NCI-H82 treated with DMSO at 0.1 percent for 48 hours (cell line): ENCODE results near the gene RAD52.
"Not testable (repeated sequence)": the region's sequence is repeated elsewhere in the genome, so short reads cannot be mapped to it uniquely, and the experiment has no call there.

Source experiments
- DNase-seq: peaks from one replicate; lab custom pipeline; 2025; ENCODE audit not compliant: unreplicated experiment; lab: John Stamatoyannopoulos, UW

The RAD52 gene

DNA sequence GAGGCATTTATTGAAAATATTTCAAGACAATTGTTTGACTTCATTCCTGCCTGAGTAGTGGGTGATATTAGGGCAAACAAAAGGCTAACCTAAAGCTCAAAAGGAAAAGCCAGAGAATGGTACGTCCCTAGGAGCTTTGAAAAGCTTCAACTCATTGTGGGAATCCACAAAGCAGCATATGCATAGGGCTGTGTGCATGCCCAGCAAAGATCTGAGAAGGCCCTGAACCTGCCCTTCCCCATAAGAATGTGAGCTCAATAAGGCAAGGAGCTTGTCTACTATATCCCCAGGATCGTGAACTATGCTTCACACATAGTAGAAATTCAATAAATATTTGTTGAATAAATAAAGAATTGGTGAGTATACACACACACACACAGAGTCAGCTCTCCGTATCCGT, 19.1 kb upstream of the RAD52 start:
- no peak for DNase-seq

DNA sequence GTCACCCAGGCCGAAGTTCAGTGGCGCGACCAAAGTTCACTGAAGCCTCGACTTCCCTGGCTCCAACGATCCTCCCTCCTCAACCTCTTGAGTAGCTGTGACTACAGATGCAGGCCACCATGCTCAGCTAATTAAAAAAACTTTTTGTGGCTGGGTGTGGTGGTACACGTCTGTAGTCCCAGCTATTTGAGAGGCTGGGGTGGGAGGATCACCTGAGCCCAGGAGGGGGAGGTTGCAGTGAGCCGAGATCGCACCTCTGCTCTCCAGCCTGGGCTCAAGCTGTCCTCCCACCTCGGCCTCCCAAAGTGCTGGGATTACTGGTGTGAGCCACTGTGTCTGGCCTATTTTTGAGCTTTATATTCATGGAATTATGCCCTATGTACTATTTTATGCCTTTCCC, 18.1 kb upstream of the RAD52 start:
- DNase-seq, result no peak

DNA sequence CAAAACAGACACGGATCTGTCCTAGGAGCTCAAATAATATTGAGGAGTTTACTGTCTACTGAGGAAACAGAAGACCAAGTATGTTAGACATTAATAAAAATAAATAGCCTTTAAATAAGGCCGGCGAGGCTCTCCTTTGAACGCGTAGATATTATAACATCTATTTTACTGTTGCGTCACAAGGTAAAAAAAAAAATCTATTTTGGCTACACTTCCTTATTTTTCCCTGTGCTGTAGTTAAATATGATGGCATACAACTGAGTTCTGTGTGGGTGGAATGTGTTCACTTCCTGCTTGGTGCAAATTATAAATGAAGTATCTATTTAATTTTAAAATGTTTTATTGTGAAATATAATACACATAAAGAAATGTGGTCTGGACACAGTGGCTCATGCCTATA, 17.2 kb upstream of the RAD52 start:
- DNase-seq, result no peak

DNA sequence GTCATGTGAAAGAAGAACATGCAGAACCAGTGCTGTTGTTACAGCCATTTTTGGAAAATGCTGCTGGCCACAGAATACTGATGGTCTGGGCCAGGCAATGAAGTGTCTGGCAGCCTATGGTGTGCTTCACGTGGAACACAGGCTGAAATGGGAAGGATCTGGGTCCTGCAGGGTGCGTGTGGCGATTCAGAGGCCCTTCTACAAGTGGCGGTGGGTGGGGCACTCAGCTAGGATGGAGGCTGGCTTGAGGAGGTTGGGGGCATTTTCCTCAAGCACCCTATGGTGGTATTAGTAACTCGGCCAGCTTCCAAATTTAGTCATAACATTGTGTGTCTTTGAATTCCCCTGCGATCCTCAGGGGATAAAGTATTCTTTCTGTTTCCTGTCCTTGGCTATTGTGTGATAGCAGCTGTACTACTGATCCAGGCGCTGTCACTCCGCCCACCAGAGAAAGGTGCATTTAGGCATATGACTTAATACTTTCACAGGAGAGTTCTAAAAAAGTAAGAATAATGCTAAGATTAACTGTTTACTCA, 9.2 kb upstream of the RAD52 start:
- no peak for DNase-seq

DNA sequence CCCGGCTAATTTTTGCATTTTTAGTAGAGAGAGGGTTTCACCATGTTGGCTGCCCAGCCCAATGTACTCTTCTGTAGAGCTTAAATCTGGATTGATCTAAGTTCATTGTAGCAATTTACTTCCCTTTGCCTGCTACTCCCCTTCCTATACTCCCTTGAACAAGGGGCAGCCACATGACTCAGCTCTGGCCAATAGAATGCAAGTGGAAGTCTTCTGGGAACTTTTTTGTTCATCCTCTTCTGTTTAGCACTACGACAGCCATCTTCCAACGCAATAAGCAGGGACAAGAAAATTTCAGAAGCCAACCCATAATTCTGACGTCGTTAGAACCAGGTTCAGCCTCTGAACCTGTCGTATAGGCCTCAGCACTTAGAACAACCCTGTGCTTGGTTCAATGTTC, 6.4 kb upstream of the RAD52 start:
- DNase-seq, result no peak

DNA sequence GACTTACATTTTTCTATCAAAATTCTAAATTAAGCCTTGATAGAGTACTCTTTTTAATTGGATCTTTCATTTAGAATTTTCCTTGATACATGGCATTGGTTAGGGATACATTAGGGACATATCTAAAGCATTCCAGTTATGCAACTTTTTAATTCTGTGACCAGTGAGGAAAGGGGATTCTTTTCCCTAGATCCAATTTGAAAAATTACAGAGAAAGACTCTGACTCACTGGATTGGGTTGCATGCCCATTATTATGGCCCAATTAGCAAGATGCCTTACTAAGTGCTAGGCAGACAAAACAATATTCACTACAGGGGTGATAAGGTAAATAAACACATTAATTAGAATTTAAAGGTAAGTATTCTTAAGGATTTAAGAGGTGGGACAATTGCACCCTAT, 5.2 kb upstream of the RAD52 start:
- no peak for DNase-seq

DNA sequence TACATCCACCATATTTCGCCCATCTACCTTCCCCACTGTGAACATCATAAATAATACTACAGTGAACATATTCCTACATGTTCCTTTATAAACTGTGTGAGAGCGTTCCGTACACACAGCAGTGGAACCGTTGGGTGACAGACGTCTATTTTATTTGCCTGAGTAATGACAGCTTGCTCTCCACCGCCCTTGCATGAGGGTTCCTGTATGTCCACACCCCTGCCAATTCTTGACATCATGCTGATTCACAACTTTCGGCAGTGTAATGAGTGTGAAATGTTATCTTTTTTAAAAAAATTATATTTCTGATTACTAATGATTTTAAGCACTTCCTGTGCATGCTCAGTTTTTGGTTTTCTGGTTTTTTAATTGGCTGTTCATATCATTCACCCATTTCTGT, 4.3 kb upstream of the RAD52 start:
- no peak for DNase-seq

DNA sequence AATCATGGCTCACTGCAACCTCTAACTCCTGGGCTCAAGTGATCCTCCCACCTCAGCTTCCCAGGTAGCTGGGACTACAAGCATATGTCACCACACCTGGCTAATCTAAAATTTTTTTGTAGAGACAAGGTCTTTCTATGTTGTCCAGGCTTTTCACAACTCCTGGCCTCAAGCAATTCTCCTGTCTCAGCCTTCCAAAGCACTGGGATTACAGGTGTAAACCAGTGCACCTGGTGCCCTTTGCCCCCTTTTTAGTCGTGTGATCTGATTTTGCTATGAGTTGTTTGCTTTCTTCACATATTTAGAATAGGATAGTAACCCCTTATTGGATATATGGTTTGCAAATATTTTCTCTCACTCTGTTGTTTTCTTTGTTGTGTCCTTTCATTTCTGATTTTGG, 1.7 kb upstream of the RAD52 start:
- DNase-seq, result no peak

DNA sequence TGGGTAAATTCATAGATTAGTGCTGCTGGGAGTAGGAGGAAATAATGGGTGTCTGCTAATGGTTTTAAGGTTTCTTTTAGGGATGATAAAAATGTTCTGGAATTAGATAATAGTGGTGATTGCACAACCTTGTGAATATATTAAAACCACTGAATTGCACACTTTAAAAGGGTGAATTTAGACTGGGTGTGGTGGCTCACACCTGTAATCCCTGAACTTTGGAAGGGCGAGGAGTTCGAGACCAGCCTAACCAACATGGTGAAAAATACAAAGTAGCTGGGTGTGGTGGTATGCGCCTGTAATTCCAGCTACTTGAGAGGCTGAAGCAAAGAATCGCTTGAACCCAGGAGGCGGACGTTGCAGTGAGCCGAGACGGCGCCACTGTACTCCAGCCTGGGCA, 1.3 kb downstream of the RAD52 start:
- no peak for DNase-seq

DNA sequence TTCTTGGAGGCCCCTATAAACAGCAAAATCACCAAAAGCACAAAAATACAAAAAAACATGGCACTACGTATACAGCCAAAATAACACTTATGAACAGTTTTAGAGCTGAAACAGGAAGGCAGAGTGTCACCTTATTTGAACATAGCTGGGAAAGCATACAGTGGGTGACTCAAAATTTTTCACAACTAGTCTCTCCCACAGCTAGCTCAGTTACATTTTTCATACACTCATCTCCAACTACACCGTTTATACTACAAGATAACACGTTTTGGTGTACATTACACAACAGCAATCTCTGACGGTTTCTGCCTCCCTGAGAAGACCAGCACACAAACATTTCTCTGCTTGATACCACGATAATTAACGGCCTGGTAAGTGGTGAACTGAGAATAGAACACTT, 2.9 kb downstream of the RAD52 start:
- DNase-seq, result no peak

DNA sequence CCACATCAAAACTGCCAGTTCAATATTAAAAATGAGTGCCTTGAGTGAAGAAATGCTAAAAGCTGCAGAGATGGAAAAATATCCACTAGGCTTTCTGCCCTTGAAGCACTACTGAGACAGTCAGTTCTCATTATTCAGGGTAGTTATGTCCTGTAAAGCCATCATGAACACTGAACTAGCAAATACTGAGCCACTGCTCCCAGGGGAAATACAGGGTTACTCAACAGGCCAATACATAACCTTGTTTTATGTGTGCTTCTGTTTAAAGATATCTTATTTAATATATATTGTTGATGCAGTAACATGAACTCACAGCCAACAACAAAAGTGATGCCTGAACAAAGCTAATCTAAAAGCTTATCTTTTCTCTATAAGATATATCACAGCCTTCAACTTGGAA, 3.3 kb downstream of the RAD52 start:
- DNase-seq, result no peak

DNA sequence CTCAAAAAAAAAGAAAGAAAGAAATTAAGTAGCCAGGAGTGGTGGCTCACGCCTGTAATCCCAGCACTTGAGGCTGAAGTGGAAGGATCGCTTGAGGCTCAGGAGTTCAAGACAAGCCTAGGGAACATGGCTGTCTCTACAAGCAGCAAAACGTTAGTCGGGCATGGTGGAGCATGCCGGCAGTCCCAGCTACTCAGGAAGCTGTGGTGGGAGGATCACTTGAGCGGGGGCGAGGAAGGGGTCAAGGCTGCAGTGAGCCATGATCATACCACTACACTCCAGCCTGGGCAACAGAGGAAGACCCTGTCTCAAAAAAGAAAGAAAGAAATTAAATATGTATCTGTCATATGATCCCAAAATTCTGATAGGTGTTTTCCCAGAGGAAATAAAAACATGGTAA, 5.3 kb downstream of the RAD52 start:
- no peak for DNase-seq

DNA sequence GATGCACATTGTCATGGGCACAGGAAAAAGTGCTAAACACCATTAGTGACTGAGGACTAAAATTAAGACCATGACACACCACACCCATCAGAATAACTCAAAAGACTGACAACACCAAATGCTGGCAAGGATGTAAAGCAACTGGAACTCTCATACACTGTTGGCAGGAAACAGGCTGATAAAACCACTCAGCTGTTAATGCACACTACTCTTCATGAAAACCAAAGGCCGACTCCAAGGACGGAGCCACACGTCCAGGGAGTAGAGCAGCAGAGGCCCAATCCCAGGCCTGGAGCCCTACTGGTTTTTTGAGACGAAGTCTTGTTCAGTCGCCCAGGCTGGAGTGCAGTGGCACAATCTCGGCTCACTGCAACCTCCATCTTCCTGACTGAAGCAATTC, 6.4 kb downstream of the RAD52 start:
- no peak for DNase-seq

DNA sequence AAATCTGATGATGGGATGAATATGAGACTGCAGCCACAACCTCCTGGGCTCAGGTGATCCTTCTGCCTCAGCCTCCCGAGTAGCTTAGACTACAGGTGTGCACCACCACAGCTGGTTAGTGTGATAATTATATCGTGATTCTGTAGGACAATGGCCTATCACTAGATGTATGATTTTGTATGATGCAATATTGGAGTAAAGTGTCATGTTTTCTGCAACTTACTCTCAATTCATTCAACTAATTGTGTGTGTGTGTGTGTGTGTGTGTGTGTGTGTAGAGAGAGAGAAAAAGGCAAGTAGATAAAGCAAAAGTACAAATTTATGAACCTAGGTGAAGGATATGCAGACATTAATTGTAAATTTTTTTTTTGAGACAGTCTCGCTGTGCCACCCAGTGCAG, 10.7 kb downstream of the RAD52 start:
- no peak for DNase-seq

DNA sequence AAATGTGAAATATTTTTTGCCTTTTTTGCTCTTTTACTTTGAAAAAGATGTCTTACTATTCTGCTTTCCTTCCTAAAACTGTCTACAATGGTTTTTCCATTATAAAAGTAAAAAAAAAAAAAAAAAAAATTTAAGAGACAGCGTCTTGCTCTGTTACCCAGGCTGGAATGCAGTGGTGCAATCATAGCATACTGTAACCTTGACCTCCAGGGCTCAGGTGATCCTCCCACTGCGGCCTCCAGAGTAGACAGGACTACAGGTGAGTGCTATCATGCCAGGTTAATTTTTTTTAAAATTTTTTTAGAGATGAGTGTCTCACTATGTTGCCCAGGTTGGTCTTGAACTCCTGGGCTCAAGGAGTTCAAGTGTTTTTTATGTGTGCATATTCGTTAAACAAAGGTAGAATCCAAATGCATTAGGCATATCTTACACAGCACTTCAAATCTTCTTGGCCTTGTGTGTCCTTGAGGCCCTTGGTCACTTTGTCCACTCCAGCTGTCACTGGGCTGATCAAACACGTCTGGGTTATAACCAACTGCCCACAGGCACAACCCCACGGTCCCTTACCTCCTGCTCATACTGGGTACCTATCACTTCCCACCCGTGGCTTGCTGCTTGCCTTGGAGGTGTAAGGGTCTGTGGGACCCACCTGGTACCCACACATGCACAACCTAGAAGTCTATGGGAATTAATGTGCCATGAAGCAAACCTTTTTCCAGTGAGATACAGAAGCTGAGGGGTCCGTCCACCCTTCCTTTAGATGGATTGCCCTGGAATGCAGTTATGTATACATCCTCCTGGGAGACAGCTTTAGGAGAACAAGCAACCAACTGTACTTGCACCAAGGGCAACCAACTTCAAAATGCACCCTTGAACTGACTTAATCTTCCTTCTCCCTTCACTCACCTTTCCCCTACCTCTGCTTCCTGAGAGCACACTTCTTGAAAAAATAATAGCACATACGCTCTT, 12.8 kb downstream of the RAD52 start:
- no peak for DNase-seq

DNA sequence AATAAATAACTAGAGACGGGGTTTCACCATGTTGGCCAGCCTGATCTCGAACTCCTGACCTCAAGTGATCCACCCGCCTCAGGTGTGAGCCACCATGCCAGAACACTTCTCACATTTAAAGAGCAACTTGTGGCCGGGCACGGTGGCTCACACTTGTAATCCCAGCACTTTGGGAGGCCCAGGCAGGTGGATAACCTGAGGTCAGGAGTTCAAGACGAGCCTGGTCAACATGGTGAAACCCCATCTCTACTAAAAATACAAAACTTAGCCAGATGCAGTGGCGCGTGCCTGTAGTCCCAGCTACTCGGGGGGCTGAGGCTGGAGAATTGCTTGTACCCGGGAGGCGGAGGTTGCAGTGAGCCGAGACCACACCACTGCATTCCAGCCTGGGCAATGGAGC, 13.6 kb downstream of the RAD52 start:
- not testable (repeated sequence) for DNase-seq

DNA sequence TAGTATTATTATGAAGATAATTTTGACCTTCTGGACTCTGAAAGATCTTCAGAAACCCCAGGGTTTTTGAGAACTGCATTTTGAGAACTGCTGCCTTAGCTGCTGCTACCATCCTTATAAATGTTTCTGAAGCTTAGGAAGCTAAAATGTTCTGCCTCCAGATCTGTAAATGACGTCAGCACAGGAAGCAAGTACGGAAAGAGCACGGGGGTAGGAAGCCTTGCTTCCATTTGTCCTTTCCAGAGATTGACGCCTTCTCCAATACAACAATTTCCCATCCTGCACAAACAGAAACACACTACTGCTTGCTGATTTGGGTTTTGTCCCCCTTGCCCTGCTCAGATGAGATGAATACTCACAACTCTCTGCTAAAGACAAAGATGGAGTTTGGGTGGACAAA, 17.9 kb downstream of the RAD52 start:
- DNase-seq, result no peak

DNA sequence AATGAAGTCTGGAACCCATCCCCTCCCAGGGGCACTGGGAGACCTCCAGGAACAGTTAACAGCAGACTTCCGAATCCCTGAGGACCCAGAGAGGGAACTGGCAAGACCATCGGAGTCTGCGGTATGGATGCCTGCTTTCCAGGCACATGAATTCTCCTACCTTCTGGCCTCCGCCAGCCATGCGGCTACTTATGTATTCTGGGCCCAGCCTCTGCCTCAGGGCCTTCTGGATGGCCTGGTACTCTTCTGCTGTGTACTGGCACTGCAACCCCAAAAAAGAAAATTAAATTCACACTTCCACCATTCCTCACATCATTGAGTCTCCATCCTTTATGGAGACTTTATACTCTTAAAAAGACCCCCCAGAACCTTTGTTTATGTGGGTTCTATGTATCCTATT, 18.4 kb downstream of the RAD52 start:
- no peak for DNase-seq

DNA sequence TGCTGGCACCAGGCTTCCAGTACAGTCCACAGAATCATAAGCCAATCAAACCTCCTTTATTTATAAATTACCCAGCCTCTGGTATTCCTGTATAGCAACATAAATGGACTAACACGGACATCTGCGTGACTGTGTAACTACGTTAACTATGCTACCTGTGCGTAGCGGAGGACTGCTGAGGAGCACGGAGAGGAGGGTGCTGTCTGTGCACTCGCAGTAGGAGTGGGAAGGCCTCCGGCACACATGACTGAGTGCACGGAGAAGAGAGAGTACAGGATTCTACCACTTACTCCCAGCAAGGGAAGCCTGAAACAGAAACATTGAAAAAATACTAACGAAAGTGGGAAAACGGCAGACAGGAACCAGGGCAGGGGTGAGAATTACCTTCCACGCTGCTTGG, 22.9 kb downstream of the RAD52 start:
- no peak for DNase-seq

DNA sequence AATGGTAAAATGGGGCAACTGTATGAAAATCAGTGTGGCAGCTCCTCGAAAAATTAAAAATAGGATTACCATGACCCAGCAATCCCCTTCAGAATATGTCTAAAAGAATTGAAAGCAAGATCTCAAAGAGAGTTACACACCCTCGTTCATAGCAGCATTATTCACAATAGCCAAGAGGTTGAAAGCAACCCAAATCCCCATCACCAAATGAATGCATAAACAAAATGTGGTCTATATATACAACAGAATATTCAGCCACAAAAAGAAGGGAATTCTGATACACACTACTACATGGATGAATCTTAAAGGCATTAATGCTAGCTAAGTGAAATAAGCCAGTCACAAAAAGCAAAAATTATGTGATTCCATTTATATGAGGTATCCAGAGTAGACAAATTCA, 27.2 kb downstream of the RAD52 start:
- DNase-seq, result no peak

DNA sequence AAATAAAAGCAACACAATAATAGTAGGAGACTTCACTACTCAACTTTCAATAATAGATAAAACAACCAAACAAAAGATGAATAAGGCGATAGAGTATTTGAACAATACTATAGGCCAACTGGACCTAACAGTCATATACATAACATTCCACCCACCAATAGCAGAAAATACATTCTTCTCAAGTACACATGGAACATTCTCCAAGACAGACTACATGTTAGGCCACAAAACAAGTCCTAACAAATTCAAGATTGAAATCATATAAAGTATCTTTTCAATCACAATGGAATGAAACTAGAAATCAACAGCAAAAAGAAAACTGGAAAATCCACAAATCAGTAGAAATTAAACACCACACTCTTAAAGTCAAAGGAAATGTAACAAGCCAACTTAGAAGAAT, 28.8 kb downstream of the RAD52 start:
- no peak for DNase-seq

DNA sequence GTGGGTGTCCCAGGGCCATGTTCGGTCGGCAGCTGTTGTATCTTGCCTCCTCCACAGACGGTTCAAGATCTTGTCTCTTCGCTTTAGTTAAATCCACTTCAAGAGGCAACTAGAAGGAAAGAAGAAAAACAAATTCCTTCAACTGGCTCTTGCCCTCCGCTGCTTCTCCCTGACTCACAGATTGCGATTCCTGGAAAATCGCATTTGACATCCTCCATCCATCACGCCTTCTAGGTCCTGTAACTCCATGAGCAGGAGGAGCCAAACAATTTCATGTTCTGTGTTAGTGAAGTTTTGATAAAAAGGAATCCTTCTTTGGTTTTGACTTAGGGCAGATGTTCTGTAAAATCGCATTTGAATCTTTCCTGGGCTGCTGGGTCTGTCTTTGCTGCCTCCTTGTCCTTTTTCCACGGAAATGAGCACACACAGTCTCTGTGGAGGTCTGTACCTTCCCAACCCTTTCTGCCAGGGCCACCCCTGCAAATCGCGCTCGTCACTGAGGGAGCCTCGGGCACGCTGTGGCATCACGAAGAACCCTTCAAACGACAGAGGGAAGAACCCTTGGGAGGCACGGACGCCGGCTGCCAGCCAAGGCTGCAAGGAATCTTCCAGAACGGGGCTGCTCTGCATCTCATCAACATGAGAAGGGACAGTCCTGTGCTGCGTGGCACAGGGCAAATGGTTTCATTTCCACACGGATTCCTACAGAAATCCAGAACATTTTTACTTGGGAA, 32.6 kb downstream of the RAD52 start:
- DNase-seq, result no peak
